Left kidney (tissue), 2 donors: ENCODE data around the gene CMSS1. TPM values are rescaled to one million over a fixed set of nuclear protein-coding genes. Genes with fewer than 3 reads are reported as not detected.
"Not testable (repeated sequence)": the region's sequence is repeated elsewhere in the genome, so short reads cannot be mapped to it uniquely, and the experiment has no call there.

Experiments
- DNase-seq: peaks from one replicate; pipeline ENCODE4 v3.0.0-alpha.2; 2013
- polyA plus RNA-seq: library from polyadenylated mRNA; unstranded; fragments of 120-200 nt; gene quantifications from one replicate; pipeline ENCODE4 v1.2.1, GENCODE V29; 2013; ENCODE audit not compliant: insufficient read length

The CMSS1 gene
- polyA plus RNA-seq, 1 donor, result 47.6 TPM

DNA sequence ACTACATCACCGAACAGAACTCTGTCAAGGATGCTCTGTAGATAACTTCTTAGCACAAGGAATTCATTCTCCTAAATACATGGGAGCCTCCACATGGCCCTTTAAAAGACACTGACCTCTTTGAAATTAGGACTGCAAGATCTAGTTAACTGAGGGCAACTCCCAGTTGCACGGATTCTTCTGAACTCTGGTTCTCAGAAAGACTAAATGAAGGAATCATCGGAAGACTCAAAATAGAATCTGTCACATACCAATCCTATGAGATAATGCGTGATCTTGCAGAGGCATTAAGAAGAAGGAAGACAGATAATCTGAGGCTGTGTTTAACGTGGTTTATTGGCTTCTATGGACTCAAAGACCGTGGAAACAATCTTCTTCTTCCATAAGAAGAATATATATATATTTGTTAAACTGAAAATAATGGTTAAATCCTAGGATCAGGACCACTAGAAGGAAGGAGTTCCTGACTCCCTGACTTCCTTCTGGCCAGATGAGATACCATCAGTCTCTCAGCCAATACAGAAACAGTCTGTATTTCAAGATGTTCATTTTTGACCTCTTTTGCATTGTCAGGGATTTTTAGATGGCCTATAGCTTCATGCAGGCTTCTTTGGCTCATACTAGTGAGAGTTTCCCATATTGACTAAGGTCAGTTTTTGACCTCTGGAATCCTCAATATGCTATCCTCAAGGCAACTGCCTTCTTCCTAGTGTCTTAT is 409.2 kb downstream of the CMSS1 start:
- no peak for DNase-seq

- no peak for DNase-seq
Measured at GRCh38 chr3:100227511-100227921, 409.9 kb downstream of the CMSS1 start.

GRCh38 chr3:100228247-100228646 is 410.6 kb downstream of the CMSS1 start:
- no peak for DNase-seq

DNA sequence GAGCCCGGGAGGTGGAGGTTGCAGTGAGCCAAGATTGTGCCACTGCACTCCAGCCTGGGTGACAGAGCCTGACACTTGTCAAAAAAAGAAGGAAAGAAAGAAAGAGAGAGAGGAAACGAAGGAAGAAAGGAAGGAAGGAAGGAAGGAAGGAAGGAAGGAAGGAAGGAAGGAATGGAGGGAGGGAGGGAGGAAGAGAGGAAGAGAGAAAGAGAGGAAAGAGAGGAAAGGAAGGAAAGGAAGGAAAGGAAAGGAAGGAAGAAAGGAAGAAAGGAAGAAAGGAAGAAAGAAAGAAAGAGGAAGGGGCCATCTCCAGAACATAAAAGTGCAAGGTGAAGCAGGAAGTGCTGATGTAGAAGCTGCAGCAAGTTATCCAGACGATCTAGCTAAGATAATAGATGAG is 411.5 kb downstream of the CMSS1 start:
- DNase-seq, result not testable (repeated sequence)

GRCh38 chr3:100230710-100231109 is 413.0 kb downstream of the CMSS1 start:
- no peak for DNase-seq

Other genes starting within 250 kb of the CMSS1 start
- 9.0 TPM for gene COL8A1, start 179.3 kb upstream of the CMSS1 start, polyA plus RNA-seq